C1 segment of cervical spinal cord (tissue), 14 donors: ENCODE measurements around the gene NIN.

Source experiments
- DNase-seq, 14 donors: peaks; one replicate each; lab custom pipeline; 2025; lab: John Stamatoyannopoulos, UW

NIN gene

GRCh38 chr14:50837850-50838470 lies 7.0 kb upstream of the NIN start:
- no peak for DNase-seq

GRCh38 chr14:50837271-50837670 lies 6.3 kb upstream of the NIN start:
- no peak for DNase-seq

GRCh38 chr14:50836515-50836914 lies 5.6 kb upstream of the NIN start:
- DNase-seq, result no peak

- DNase-seq, result no peak
Measured at GRCh38 chr14:50835280-50835679, 4.3 kb upstream of the NIN start.

GRCh38 chr14:50834802-50835276 lies 3.9 kb upstream of the NIN start:
- no peak for DNase-seq

DNA sequence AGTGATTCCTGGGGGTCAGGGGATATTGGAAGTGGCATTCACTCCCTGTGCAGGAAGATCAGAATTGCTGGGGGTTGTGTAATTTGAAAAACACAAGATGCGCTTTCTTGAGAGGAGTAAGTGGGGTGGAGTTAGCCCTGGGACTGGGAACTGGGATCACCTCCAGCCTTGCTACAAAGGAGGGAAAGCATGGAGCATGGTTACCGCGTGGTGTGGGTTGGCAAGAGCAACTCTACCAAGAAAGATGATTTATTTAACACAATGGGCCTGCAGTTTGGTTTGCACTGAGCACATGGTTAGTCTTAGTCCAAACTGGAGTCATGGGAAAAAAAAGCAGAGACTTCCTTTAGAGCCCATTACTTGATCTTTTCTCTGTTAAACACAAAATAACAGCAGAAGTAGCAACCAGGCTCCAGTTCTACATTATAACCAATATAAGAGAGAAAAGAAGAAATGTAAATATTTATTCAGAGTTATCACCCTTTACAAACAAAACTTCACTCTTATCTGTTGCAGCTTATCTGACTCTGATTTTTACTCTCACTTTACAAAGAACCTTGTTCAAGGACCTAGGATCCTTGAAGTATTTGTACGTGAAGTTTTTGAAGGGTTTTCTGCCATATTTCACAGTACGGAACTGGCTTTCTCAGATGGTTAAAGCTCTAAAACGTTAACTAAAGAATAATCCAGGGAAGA lies 2.1 kb upstream of the NIN start:
- no peak for DNase-seq

GRCh38 chr14:50831726-50832168 lies 785 bp upstream of the NIN start:
- peak in 1 of 14 donors; percentile 60 for DNase-seq

DNA sequence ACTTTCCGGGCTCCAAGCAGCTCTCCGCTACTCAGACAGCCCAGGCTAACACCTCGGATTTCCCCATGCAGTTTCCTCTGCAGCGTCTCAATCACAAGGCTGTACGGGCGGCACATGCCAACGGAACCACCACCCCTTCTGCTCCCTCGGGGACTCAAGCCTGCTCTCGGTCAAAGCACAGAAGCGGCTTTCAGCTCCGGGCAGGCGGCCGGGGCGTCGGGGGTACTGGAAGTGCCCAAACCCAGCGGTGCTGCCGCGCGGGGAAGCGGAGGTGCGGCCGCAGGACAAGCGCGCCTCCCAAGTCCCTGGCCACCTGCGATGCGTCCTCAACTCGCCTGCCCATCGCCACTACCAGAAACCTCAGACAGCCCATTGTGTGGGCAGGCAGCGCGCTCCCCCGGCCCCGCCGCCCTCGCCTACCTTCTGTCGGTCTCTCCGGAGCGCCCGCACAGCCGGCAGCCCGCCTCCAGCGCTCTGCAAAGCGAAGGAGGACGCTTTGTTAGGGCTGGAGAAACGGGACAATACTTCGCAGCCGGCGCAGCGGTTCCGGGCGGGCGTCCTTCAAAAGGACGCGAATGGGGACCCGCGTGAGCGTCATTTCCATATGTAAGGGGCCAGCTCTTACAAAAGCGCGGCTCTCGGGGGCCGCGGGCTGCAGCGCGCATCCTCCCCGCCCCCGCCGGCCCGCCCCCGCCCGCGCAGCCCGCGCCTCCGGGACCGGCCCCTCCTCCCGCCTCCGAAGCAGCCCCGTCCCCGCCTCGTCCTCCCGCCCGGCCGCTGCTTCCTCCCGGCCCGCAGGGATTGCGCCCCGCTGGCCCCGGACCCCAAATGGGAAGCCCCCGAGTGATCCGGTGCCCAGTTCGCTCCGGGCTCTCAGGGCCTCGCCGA lies 674 bp downstream of the NIN start:
- DNase-seq, result peak in 13 of 14 donors; percentile 37 to 85 (median 71)

GRCh38 chr14:50829489-50830043 lies 1.4 kb downstream of the NIN start:
- DNase-seq, result peak in 3 of 14 donors; percentile 44 to 71 (median 62)

- DNase-seq, result peak in 2 of 14 donors; percentile 42 to 57
Measured at GRCh38 chr14:50828721-50829488, 2.1 kb downstream of the NIN start.

DNA sequence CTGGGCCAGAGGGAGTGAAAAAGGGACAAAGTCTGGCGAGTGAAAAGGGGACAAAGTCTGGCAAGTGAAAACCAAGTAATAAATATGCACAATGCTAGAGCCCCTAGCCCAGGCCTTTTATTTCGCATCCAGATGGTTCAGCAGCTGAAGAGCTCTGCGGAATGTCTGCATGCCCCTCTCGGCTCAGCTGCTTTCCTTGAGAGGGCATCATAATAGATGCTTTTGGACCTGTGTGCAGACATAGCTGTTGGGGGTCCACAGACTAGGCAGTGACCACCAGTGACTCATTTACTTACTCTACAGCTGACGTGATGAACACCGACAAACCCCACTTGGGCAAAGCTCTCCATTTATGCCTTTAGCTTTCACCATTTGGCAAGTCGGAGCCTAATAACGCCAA lies 4.3 kb downstream of the NIN start:
- DNase-seq, result no peak

DNA sequence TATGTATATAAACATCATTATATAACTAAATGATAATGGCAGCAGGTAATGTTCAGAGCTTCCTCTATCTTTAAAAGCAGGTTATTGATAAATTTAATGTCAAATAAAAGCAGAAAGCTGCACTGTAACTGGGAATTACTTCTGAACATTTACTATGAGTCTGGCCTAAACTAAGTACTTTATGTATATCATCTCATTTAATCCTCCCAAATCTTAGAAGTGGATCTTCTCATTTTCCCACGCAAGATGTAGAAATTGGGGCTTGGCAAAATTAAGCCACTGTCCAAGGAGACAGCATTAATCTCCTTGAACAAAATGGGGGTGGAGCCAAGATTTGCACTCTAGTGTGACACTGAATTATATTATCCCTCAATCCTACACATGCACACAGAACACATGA lies 5.7 kb downstream of the NIN start:
- DNase-seq, result no peak

GRCh38 chr14:50823762-50824636 lies 7.0 kb downstream of the NIN start:
- no peak for DNase-seq

GRCh38 chr14:50823051-50823761 lies 7.8 kb downstream of the NIN start:
- peak in 1 of 14 donors; percentile 37 for DNase-seq

- peak in 1 of 14 donors; percentile 49 for DNase-seq
Measured at GRCh38 chr14:50822501-50823042, 8.4 kb downstream of the NIN start.

- no peak for DNase-seq
Measured at GRCh38 chr14:50821510-50822464, 9.2 kb downstream of the NIN start.

DNA sequence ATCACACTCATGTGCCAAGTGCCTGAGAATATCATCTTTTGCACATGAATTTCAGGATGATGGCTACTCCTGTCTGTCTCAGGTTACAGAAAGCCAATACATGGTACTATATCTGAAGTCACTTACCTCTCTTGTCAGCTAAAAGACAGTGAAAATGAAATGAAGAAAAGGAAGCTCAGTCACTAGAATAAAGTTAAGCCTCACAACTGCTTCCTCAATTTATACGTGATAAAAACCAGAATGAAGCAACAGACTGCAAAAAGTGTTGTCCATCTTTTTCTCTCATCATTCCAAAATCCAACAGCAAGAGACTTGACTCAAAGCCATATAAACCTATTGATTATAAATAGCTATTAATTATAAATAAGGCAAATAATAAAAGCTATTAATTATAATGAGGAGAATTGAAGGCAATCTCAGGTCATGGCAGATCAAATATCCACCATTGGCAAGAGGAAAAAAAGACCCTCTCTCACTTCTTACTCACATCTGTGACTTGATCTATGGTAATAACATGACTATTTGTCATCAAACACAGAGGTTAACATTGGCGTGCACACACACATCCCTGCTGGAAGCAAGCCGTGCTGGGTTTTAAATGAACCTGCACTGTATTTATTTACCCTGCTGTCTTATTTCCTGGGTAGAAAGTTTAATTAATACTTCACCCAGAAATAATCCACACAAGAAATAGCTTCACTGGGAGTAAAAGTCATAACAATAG lies 10.0 kb downstream of the NIN start:
- DNase-seq, result no peak
